Gastrocnemius medialis (tissue), 4 donors: Measurements from ENCODE around the gene DNAH5. TPM values are rescaled to one million over a fixed set of nuclear protein-coding genes. Genes with fewer than 3 reads are reported as not detected.

ENCODE experiments used
- ATAC-seq, 2 donors: fragments of 150-250 bp; one replicate each; pipeline ENCODE4 v1.9.1; 2016
- DNase-seq, 2 donors: peaks; one replicate each; pipeline ENCODE4 v3.0.0-alpha.2; 2019
- H3K27ac ChIP-seq, 4 donors: fragments of 200-600 bp; sonication (generic); 1 replicate in 1 of 4; 2 replicates in 3 of 4; pipeline ENCODE4 v1.5.1; 2016 to 2018; ENCODE audit warnings: mild to moderate bottlenecking in 2 of 4, moderate library complexity in 1 of 4
- H3K27me3 ChIP-seq, 3 donors: fragments of 200-600 bp; sonication (generic) in 2 of 3; 1 replicate in 1 of 3; 2 replicates in 2 of 3; pipeline versions ENCODE4 v1.5.1 to v1.6.0; 2016 to 2019; ENCODE audit warnings: mild to moderate bottlenecking in 1 of 3, moderate library complexity in 1 of 3
- H3K36me3 ChIP-seq, 2 donors: fragments of 200-600 bp; sonication (generic) in 1 of 2; one replicate each; pipeline ENCODE4 v1.5.1; 2017 to 2018
- H3K4me1 ChIP-seq, 2 donors: fragments of 200-600 bp; sonication (generic) in 1 of 2; one replicate each; pipeline ENCODE4 v1.5.1; 2016 to 2017; ENCODE audit warnings: mild to moderate bottlenecking in 2 of 2
- H3K4me3 ChIP-seq, 4 donors: fragments of 200-600 bp; sonication (generic) in 3 of 4; 1 replicate in 1 of 4; 2 replicates in 3 of 4; pipeline ENCODE4 v1.5.1; 2016 to 2019; ENCODE audit warnings: mild to moderate bottlenecking in 2 of 4
- H3K9me3 ChIP-seq, 3 donors: fragments of 200-600 bp; sonication (generic) in 2 of 3; 1 replicate in 1 of 3; 2 replicates in 2 of 3; pipeline ENCODE4 v1.5.1; 2016 to 2019
- CTCF ChIP-seq, 5 experiments: fragments of 450-650 bp in 3 of 5; fragments of 200-600 bp in 2 of 5; sonication (generic) in 2 of 5; IDR thresholded peaks in 4 of 5; conservative IDR thresholded peaks in 1 of 5; 1 replicate in 4 of 5; 2 replicates in 1 of 5; pipeline ENCODE4 v1.5.1; 2016 to 2019; ENCODE audit warnings: antibody characterized with exemption in 5 of 5, mild to moderate bottlenecking in 3 of 5, moderate library complexity in 3 of 5
- POLR2A ChIP-seq, 2 donors: fragments of 450-650 bp; IDR thresholded peaks; one replicate each; pipeline ENCODE4 v1.6.1; 2017; ENCODE audit warnings: antibody characterized with exemption in 2 of 2, mild to moderate bottlenecking in 2 of 2, moderate library complexity in 2 of 2
- in situ Hi-C, 4 donors: fragments of 200-750 bp; cut with MboI; loops; one replicate each; pipeline versions ENCODE4 v1.15.0 to v1.8.0; 2017; ENCODE audit warnings: low sequenced_read_pairs in 4 of 4
- intact Hi-C: fragments of 100-400 bp; cut with DNase I; formaldehyde crosslinking; loops from one replicate; pipeline ENCODE4 v1.15.1; 2023; ENCODE audit warnings: low total_unique reads
- total RNA-seq, 4 donors: library from RNA; depleted of rRNA; stranded (reverse); fragments of >200 nt; gene quantifications; one replicate each; pipeline versions ENCODE4 v1.1.0 to v1.2.3, GENCODE V29; 2016

The DNAH5 gene
- total RNA-seq, 4 donors from 2014 or later, result 0.02 to 1.0 (median 0.03) TPM; not detected in 1

GRCh38 chr5:13919786-13920185, 24.7 kb downstream of the DNAH5 start:
- H3K27ac ChIP-seq, result no peak overlapping the region
- no peak overlapping the region for H3K4me3 ChIP-seq
- no peak for DNase-seq
- no peak for TF ChIP-seq CTCF (IDR thresholded peaks at IDR 0.05 in 4 of 5, conservative IDR thresholded peaks at IDR 0.05 in 1 of 5)
- no peak for TF ChIP-seq POLR2A (IDR thresholded peaks at IDR 0.05)
- H3K9me3 ChIP-seq, result no peaks in the 10 kb centered on the region
- no peaks in the 10 kb centered on the region for H3K36me3 ChIP-seq
- in situ Hi-C loops, result no loop called here
- H3K4me1 ChIP-seq, result no peaks in the 10 kb centered on the region
- ATAC-seq, result no peak
- H3K27me3 ChIP-seq, result no peaks in the 10 kb centered on the region
- intact Hi-C loops, result no loop called here

- H3K36me3 ChIP-seq, result no peaks in the 10 kb centered on the region
- no peak overlapping the region for H3K27ac ChIP-seq
- intact Hi-C loops, result no loop called here
- DNase-seq, result no peak
- in situ Hi-C loops, result no loop called here
- TF ChIP-seq POLR2A (IDR thresholded peaks at IDR 0.05), result no peak
- TF ChIP-seq CTCF (IDR thresholded peaks at IDR 0.05 in 4 of 5, conservative IDR thresholded peaks at IDR 0.05 in 1 of 5), result no peak
- ATAC-seq, result no peak
- H3K9me3 ChIP-seq, result no peaks in the 10 kb centered on the region
- H3K4me1 ChIP-seq, result no peaks in the 10 kb centered on the region
- no peak overlapping the region for H3K4me3 ChIP-seq
- H3K27me3 ChIP-seq, result no peaks in the 10 kb centered on the region
These were observed 25.4 kb downstream of the DNAH5 start for GRCh38 chr5:13919087-13919486.

- H3K36me3 ChIP-seq, result no peaks in the 10 kb centered on the region
- no peak for TF ChIP-seq POLR2A (IDR thresholded peaks at IDR 0.05)
- no peak for TF ChIP-seq CTCF (IDR thresholded peaks at IDR 0.05 in 4 of 5, conservative IDR thresholded peaks at IDR 0.05 in 1 of 5)
- no peaks in the 10 kb centered on the region for H3K9me3 ChIP-seq
- DNase-seq (no peak), ATAC-seq (no peak)
- intact Hi-C loops (no loop called here), in situ Hi-C loops (no loop called here)
- no peaks in the 10 kb centered on the region for H3K27me3 ChIP-seq
- no peaks in the 10 kb centered on the region for H3K4me1 ChIP-seq
- no peak overlapping the region for H3K27ac ChIP-seq
- H3K4me3 ChIP-seq, result no peak overlapping the region
These were observed 27.4 kb downstream of the DNAH5 start for GRCh38 chr5:13917061-13917460.

GRCh38 chr5:13913962-13914361, 30.5 kb downstream of the DNAH5 start:
- in situ Hi-C loops, result no loop called here
- Histone ChIP-seq H3K4me1 (no peaks in the 10 kb centered on the region), H3K27ac (no peak overlapping the region), H3K4me3 (no peak overlapping the region), H3K36me3 (no peaks in the 10 kb centered on the region), H3K27me3 (no peaks in the 10 kb centered on the region), H3K9me3 (no peaks in the 10 kb centered on the region)
- no peak for DNase-seq
- TF ChIP-seq CTCF (IDR thresholded peaks at IDR 0.05 in 4 of 5, conservative IDR thresholded peaks at IDR 0.05 in 1 of 5) (no peak), POLR2A (IDR thresholded peaks at IDR 0.05) (no peak)
- intact Hi-C loops, result no loop called here
- no peak for ATAC-seq

GRCh38 chr5:13910637-13911288, 33.7 kb downstream of the DNAH5 start:
- Histone ChIP-seq H3K27me3 (no peaks in the 10 kb centered on the region), H3K9me3 (no peaks in the 10 kb centered on the region), H3K4me3 (no peak overlapping the region), H3K4me1 (no peaks in the 10 kb centered on the region), H3K36me3 (no peaks in the 10 kb centered on the region), H3K27ac (no peak overlapping the region)
- ATAC-seq (no peak), DNase-seq (no peak)
- in situ Hi-C loops, result no loop called here
- no peak for TF ChIP-seq CTCF (IDR thresholded peaks at IDR 0.05 in 4 of 5, conservative IDR thresholded peaks at IDR 0.05 in 1 of 5)
- TF ChIP-seq POLR2A (IDR thresholded peaks at IDR 0.05), result no peak
- intact Hi-C loops, result no loop called here
